Measurements from ENCODE around the gene SORT1.
"Not testable (repeated sequence)": the region's sequence is repeated elsewhere in the genome, so short reads cannot be mapped to it uniquely, and the experiment has no call there.

Gene SORT1

DNA sequence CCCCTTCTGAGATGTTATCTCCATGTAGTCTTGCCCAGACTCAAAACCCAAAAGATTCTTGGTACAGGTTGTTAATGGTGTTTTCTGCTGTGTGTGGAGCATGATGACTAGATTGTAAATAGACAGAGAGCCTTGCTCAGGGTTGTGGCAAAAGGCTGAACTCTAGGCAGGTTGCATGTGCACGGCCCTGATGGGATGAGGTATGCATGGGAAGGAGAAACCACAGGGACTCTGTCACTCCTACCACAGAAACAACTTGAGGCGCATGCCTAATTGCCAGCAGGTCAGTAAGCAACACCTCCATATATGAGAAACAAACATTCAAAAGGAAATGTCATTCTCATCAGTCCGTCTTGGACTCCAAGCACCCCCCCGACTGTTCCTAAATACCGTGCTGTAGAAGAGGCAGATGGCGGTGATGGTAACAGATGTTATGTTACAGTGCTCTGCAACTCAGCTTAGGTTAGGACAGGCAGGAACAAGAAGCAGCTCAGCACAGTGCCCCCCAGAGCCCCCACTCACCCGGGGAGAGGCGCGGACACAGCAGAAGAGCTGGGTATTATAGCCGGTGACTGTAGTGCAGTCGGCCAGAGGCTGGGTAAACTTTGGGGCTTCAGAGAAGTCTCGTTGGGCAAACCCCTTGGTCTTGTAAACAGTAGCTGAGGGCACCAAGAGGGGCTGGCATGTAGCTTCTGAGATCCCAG is 101.9 kb downstream of the SORT1 start:
- no peak for DNase-seq

DNA sequence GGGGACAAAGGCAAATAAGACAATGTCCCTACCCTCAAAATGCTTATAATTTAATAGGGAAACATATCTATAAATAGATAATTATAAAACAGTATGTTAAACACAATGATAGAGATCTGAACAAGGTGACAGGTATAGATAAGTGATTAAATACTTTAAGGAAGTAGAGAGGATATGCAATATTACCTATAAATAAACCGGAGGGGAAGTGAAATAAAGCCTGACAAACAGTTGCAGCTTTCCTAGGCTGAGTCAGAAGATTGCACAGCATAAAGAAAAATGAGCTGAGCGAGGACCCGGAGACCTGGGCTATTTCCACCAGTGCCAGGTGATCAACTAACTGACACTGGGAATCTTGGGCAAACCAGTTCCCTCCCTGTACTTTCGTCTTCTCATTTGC is 103.2 kb downstream of the SORT1 start:
- no peak for DNase-seq

DNA sequence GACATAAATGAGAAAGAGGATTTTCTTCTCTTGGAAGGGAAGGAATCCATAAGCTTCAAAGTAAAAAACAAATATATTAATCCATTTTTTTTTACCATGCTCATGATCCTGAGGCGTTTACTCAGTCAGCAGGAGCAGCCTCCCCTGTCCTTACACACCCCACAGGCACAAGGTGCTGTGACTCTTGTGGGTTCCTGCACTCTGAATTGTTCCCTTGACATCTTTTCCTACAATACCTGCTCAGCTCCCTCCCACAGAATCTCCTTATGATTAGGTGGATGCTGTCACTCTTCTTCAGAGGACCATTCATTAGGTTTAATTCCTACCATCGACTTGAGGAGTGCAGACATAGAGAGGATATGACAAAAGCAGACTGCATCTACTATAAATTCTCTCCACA is 104.7 kb downstream of the SORT1 start:
- DNase-seq = no peak

DNA sequence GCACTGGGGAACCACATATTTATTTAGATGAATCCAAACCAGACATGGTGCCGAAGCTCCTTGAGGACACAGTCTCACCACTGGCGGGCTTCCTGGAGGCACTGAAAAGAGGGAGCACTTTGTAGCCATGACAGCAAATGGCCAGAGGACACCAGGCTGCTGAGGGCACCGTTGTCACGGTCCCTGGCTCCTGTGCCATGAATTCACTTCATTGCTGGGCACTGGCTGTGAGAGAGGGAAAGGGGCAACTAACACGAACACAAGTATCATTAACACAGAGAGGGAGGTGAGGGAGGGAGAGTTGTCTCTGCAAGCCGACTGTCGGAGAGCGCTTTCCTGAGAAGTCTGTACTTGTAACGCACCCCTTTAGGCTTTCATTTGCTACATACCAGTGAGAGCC is 105.4 kb downstream of the SORT1 start:
- no peak for DNase-seq

DNA sequence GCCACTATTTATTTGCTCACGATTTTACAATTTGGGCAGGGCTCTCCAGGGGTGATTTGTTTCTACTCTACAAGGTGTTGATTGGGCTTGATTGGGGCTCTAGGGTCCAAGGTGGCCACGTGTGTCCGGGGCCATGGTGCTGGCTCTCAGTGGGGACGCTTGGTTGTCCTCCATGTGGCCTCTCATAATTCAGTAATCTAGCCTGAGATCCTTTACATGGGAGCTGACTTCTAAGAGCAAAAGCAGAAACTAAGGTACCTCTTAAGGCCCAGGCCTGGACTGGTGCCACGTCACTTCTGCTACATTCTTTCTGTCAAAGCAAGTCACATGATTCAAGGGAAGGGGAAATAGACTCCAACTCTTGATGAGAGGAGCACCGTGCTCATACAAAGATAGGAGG is 106.7 kb downstream of the SORT1 start:
- no peak for DNase-seq

DNA sequence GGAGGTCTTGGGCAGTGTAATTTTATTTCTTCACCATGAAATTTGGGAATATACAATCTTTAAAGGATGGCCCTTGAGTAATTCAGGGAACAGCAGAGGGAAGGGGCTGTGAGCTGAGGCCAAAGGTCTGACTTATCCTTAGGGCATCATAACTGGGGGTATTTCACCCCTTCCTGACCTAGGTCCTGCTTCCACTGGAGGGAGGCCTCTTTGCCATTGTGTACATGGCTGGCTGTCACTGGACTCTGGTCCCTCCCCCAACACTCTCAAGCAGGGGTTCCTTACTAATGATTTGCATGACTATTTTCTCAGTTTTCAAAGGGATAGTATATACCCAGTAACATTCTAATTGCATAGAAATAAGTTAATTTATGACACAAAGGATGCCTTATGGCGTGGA is 107.6 kb downstream of the SORT1 start:
- no peak for DNase-seq

DNA sequence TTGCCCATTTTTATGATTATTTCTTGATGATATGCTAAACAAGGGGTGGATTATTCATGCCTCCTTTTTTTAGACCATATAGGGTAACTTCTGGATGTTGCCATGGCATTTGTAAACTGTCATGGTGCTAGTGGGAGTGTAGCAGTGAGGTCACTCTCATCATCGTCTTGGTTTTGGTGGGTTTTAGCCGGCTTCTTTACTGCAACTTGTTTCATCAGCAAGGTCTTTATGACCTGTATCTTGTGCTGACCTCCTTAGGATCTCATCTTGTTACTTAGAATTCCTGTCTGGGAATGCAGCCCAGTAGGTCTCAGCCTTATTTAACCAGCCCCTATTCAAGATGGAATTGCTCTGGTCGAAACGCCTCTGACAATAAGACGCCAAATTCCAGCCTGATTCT is 111.0 kb downstream of the SORT1 start:
- DNase-seq = not testable (repeated sequence)

DNA sequence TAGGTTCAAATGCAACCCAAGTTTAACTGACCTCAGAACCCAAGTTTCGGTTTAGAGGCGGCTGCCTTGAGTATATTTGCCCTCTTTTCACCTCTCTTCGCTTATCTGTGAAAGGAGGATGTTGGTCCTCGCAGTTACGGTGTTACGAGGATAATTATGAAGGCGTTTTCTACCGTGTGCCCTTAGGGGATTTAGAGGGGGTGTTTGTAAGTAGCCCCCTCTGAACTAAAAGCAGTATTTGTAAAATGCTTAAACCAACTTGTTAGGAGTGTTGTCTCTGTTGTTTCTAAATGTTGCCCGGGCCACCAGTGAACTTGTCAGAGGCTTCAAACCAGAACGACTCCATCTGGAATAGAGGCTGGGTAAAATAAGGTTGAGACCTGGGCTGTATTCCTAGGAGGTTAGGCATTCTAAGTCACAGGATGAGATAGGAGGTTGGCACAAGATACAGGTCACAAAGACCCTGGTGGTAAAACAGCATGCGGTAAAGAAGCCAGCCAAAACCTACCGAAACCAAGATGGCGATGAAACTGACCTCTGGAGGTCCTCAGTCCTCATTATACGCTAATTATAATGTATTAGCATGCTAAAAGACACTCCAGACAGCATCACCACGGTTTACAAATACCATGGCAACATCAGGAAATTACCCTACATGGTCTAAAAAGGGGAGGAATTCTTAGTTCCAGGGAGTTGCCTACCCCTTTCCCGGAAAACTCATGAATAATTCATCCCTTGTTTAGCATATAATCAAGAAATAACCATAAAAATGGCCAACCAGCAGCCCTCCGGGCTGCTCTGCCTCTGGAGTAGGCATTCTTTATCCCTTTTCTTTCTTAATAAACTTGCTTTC is 113.7 kb downstream of the SORT1 start:
- DNase-seq = no peak

DNA sequence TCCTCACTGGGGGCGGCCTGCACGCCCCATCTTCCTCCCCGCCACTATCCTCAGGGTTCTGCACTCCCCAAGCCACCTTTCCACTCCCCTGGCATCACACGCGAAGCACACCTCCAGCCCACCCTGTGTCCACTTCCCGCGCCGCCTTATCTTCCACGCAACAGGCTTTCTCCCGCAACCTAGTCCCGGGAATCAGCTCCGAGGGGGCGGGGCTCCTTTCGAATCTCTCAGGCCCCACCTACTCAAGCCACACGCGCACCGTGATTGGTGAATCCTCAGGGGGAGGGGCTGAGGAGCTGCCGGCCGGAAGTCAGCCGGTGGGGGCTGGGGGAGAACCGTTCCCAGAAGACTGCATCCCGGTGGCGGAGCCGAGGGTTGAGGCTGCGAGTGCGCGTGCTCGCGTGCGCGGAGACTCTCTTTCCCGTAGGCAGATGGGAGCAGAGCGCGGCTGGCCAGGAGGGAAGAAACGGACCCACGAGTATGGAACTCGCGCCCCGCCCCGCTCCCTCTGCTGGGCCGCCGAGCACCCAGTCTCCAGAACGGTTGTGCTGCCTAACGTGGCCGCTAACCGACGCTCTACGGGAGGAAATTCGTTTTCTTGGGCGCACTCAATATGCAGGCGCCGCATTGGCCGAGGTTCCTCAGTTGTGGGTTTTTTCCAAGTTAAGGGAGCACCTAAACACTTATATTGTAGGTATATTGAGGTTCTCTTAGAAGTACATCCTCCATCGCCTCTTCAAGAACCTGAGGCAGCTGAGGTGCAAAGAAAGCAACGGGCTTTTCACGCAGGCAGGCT is 114.6 kb downstream of the SORT1 start, which contains the start of gene PSRC1:
PSRC1 (minus strand) TSS at position 194 of the 796 bp plus-strand sequence.
- DNase-seq = peak; percentile 93 to 94

DNA sequence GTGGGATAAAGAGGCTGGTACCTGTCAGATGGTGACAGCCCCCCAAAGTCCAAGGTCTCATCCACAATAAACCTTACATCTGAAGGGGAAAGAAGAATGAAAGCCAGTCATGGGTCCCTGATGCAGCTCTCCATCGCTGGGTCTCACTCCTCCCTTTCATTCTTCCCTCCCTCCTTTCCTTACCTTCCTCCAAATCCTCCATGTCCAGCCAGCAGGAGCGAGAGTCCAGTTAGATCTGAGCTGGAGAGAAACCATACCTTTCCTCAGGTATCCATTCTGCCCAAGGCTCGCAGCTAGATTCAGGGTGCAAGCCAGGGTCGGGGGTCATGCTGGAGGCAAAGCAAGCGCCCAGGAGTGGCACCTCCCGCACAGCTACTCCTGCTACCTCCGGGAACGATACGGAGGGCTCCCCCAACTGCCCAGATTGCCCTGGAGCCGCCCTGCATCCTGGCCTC is 115.2 kb downstream of the SORT1 start:
- DNase-seq = no peak

DNA sequence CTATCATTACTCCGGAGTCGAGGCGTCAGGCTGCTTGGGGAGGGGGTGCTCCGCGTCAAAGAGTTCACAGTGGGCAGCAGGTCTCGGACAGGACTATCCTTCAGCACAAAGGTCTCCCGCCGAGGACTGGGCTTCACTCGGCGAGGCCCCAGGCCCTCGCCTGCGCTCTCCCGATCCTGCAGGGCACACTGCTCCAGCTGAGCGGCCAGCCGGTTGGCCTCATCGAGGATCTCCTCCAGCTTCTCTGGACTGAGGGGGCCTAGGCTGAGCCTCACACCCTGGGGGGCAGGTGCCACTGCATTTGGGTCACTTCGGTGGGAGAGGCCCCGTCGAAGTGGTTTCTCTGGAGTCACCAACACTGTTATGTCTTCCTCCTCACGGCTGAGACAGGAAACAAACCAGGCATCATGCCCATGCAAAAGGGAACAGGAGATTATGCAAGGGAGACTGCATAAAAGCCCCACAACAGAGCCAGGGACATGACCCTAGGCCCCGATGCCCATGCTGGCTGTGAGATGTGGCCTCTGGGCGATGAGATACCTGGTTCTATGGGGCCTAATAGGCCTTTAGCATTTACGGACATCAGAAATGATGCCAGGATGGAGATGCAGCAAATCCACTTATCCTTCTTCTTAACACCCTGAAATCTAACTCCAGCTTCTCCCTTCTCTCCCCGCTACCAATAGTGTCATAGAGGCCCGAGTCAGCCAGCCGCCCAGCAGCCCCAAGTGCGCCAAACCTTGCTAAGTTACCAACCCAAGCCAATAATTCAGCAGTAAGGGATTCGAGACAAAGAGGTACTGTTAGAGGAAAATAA is 115.8 kb downstream of the SORT1 start:
- no peak for DNase-seq

DNA sequence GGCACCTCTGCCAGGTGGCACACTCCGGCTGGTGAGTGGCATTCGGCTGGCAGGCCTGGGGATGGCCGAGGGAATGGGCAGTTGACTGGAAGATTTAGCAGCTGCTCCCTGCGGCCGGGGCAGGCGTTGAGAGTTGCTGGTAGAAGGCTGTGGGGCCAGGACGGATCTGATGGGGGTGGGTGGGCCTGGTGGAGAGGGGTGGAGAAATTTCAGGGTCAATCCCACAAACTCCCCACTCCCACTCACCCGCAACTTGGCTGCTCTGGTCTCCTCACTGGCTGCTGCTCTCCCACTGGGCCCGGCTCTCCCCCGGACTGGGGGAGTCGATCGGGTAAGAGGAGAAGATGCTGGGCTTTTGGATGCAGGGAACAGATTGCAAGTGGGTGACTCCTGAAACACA is 116.9 kb downstream of the SORT1 start:
- no peak for DNase-seq

DNA sequence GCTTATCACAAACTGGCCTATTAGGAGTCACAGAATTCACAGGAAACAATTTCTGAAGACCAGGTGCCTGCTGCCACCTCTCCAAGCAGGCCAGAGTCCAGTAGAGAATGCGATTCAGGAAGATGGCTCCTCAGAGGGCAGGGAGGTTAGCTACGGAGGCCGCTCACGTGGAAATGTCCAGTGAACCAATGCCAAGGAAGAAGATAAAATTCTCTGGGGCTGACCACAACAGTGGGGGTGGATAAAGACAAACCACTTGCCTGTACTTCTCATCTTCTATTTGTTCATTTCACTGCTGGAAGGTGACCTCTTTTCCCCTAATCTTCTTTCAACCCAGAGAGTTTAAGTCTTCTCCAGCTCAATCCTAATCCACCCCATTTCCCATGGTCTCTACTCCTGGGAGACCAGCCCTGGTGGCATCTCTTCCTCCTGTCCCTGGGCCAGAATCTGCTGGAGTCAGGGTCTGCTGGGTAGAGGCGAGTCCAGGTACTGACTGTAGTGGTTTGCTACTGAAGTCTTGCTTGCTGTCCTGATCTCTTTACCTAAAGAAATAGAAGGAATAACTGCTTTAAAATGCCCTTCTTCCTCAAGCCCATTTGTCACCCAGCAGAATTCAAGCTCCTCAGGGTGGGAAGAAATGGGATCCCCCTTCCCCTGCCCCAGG is 118.0 kb downstream of the SORT1 start:
- DNase-seq = no peak

DNA sequence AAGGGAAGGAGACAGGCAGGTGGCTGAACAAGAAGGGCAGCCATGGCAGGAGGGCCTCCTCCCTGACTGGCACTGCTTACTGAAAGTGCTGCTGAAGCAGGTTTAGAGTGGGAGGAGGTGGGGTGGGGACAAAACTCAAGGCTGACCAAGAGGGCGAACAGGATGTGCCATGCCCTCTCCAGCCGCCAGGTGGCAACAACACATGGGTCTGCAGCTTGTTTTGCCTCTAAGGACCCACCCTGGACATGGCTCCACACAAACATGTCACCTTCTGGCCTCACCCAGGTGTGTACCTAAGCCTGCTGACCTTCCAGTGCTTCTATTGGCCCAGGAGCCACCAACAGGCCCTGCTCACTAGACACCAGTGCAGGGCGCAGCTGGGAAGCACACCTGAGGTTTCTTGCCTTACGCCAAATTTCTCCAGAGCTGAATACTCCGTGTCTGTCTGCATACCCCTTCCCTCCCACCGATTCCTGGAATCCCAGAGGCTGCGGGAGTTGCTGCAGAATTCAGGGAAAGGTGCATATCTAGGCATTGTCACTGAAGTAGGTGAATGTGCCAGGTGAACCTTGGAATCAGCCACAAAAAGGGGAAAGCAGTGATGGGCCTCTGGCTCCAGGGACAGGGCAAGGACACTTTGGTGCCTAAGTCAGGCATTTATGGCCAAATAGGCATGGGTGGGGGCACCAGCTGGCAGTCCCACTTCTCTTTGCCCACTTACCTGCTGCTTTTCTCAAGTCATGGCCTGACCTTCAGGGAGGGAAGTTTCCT is 120.1 kb downstream of the SORT1 start:
- peak; percentile 37 to 55 for DNase-seq

DNA sequence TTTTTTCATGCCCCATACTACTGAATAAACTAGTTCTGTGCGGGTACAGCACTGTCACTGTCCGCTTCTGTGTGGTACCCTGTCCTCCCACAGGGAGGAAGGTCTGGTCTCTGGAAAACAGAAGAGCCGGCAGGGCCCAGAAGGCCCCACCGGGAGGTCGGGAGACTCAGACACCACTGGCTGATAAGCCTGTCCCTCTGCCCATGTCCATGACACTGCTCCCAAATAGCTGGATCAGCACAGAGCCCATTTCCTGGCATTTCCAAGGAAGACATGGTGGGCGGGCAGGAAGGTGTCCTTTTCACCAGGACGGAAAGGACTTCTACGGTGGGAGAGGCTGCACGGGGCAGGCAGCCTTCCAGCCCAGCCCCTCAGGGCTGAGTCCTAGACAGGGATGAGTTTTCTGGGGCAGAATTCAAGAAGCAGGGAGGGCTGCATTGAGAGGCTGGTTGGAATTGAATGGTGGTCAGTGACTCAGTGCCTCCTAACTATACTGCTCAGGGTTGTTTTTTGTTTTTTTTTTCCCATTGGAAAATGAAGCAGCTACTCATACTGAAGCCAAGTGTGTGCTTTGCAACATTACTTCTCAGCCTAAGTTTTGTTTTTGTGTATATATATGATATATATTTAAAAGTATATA is 121.9 kb downstream of the SORT1 start:
- no peak for DNase-seq

DNA sequence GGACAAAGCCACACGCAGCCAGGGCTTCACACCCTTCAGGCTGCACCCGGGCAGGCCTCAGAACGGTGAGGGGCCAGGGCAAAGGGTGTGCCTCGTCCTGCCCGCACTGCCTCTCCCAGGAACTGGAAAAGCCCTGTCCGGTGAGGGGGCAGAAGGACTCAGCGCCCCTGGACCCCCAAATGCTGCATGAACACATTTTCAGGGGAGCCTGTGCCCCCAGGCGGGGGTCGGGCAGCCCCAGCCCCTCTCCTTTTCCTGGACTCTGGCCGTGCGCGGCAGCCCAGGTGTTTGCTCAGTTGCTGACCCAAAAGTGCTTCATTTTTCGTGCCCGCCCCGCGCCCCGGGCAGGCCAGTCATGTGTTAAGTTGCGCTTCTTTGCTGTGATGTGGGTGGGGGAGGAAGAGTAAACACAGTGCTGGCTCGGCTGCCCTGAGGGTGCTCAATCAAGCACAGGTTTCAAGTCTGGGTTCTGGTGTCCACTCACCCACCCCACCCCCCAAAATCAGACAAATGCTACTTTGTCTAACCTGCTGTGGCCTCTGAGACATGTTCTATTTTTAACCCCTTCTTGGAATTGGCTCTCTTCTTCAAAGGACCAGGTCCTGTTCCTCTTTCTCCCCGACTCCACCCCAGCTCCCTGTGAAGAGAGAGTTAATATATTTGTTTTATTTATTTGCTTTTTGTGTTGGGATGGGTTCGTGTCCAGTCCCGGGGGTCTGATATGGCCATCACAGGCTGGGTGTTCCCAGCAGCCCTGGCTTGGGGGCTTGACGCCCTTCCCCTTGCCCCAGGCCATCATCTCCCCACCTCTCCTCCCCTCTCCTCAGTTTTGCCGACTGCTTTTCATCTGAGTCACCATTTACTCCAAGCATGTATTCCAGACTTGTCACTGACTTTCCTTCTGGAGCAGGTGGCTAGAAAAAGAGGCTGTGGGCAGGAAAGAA is 122.9 kb downstream of the SORT1 start:
- DNase-seq = peak; percentile 26 to 50

DNA sequence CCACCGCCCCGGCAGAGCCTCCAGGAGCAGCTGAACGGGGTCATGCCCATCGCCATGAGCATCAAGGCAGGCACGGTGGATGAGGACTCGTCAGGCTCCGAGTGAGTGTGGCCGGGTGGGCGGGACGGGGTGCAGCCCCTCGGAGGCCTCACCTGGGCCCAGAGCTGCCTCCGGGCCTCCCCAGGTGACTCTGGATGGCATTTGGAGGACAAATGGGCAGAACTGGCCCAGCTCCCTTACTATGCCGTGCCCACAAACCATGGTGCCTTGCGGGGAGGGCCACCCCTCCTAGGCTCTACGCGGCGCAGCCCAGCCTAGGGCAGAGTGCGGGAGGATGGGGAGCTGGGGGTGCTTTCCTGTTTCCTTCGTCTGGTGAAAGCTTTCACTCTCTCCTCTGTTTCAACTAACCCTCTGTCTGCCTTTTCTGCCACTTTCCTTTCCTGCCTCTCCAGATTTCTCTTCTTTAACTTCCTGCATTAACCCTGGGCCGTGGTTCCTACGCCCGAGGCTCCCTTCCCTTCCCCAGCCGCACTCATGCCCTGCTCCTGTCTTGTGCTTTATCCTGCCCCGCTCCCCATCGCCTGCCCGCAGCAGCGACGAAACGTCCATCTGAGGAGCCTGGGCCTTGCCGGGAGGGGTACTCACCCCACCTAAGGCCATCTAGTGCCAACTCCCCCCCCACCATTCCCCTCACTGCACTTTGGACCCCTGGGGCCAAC is 124.0 kb downstream of the SORT1 start:
- no peak for DNase-seq

DNA sequence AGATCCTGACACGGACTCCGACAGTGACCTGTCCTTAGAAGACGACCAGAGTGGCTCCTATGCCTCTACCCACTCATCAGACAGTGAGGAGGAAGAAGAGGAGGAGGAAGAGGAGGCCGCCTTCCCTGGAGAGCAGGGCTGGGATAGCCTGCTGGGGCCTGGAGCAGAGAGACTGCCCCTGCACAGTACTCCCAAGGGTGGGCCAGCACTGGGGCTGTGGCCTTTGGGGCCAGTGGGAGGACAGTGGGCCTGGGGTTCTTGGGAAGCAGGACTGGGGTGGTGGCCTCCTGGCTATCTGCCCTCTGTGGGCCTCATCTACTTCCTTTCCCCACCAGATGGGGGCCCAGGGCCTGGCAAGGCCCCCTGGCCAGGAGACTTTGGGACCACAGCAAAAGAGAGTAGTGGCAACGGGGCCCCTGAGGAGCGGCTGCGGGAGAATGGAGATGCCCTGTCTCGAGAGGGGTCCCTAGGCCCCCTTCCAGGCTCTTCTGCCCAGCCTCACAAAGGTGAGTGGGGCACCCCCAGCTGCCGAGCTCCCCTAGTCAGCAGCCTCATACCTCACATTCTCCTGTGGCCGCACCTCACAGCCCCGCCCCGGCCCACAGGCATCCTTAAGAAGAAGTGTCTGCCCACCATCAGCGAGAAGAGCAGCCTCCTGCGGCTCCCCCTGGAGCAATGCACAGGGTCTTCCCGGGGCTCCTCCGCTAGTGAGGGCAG is 124.7 kb downstream of the SORT1 start:
- DNase-seq = no peak

Data from NCI-H2081 (cell line).